ENCODE data around the gene HLA-E.
A peak's percentile ranks its signal among the peaks of the same experiment; 100 is the strongest.
"Not testable (repeated sequence)": the region's sequence is repeated elsewhere in the genome, so short reads cannot be mapped to it uniquely, and the experiment has no call there.

Gene HLA-E

DNA sequence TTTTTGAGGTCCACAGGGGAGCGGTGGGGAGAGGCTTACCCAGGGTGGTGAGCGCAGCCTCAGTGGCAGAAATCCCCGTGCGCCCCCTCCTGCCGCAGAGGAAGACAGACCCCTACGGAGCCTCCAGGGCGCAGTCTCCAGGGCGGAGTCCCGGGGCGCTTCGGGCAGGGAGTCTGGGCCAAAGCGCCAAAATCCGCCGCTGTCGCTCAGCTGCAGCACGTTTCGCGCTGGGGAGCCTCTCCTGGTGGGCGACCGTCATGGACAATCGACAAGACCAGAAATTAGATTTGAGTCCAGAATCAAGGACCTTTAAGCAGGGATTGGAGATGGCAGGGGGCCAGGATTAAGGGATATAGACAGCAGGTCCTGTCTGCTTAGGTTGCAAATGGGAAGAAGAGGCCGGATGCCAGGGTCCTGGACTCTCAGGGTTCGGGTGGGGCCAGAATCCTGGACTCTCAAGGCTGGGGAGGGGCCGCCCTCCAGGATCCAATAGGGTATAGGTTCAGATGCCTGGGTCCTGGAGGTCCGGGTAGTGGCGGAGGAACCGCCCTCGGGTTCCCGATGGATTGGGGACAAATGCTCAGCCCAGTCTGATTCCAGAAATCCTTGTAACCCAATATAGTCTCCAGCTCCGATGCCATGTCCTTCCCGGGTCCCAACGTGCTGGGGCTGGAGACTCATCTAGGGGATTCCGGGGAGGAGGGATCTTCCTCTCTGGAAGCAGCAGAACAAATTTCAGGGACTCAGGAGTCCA, 7.9 kb upstream of the HLA-E start:
- DNase-seq (ENCODE audit: low read depth): no peak

DNA sequence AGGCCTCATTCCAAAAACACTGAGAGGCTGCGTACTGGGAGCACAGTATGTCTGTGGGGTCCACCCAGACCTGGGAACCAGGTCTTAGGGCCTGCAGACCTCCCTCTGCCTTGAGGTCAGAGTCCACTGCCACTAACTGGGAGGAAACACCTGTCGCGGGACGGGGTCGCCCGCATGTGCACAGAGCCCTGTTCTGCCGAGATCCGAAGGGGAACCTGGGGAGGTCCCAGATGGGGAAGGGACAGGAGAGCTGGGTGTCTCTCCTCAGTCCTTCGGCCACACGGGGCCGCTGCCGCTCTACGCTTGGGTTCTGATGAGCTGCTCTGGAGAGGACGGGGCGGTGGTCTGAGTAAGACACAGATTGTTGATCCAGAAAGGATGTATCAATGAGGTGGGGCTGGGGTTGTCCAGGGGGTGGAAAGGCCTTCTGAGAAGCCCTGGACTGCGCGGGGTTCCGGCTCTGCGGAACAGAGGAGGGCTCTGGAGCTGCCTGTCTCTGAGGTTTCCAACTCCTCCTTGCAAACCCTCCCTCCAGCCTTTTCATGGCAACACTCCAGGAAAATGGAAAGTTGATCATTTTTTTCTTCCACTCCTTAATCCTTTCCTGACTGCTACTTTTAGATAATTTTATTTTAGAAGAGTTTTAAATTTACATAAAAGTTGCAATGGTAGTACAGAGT, 7.2 kb upstream of the HLA-E start:
- DNase-seq (ENCODE audit: low read depth): not testable (repeated sequence)

DNA sequence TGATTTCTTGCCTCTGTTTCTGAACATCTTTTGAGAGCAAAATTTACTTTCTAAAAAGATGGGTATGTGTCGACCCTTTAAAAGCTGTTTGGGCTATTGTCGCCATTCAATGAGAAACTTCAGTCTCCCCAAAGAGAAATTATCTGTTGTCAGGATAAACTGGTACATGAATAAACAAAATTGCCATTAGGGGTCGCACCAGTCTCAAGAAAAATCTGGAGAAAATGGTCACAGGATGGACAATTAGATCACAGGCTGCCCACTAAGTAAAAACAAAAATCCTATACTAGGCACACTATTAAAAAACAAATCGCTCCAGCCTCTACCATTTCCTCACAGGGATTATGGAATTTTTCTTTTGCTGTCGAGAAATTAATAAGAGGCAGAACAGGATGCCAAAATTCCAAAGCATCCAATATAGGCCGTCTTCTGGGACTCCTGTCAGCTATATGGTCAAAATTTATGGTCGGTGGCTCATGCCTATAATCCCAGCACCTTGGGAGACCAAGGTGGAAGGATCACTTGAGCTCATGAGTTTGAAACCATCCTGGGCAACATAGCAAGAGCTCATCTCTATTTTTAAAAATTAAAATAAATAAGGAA, 5.5 kb upstream of the HLA-E start:
- DNase-seq (ENCODE audit: low read depth): peak; percentile 20

DNA sequence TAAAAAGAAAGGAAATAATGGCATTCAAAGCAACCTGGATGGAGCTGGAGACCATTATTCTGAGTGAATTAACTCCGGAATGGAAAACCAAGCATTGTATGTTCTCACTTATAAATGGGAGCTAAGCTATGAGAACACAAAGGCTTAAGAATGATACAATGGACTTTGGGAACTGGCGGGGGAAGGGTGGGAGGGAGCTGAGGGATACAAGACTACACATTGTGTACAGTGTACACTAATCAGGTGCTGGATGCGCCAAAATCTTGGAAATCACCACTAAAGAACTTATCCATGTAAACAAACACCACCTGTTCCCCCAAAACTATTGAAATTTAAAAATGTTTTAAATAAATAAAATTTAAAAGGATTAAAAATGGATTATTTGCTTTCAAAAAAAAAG, 4.1 kb upstream of the HLA-E start:
- no peak for DNase-seq (ENCODE audit: low read depth)

DNA sequence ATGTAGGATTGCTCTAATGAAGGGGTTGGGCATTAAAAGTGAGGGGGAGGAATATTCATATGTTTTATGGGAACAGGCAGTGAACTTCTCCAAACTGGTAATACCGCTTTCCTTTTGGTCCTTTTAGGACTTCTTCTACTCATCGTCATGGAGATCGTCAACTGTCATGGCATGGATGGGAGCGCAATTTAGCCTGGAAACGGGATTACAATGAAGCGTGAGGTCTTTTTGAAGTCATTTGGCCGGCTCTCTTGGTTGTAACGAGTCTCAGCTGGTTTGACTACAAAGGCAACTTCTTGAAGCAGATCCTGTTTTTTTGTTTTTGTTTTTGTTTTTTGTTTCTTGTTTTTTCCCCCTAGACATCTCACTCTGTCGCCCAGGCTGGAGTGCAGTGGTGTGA, 1.4 kb upstream of the HLA-E start:
- DNase-seq (ENCODE audit: low read depth): no peak

DNA sequence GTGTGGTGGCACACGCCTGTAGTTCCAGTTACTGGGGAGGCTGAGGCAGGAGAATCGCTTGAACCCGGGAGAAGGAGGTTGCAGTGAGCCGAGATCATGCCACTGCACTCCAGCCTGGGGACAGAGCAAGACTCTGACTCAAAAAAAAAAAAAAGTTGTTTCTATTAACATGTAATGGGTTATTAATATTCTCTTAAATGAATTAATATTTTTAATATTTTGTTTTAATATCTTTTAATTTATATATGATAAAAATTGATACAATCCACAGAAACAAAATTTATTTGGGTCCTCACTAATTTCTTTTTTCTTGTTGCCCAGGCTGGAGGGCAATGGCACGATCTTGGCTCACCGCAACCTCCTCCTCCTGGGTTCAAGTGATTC, 620 bp upstream of the HLA-E start:
- DNase-seq (ENCODE audit: low read depth): not testable (repeated sequence)

DNA sequence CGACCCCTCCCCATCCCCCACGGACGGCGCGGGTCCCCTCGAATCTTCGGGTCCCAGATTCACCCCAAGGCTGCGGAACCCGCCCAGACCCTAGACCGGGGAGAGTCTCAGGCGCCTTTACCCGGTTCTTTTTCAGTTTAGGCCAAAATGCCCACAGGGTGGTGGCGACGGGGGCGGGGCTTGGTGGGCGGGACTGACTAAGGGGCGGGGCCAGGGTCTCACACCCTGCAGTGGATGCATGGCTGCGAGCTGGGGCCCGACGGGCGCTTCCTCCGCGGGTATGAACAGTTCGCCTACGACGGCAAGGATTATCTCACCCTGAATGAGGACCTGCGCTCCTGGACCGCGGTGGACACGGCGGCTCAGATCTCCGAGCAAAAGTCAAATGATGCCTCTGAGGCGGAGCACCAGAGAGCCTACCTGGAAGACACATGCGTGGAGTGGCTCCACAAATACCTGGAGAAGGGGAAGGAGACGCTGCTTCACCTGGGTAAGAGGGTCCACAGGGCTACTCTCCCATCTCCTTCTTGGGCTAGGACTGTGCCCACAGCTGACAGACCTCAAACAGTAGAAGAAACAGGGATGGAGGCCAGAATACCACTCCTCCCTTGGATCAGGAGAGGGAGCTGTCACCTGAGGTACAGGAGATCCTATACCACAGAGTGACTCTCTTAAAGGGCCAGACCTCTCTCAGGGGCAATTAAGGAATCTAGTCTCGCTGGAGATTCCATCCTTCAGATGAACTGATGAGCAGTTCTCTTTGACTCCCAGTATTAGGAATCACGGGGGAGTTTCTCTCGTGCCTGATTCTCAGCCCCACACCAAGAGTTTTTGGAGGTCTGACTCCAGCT, 942 bp downstream of the HLA-E start:
- DNase-seq (ENCODE audit: low read depth): no peak

DNA sequence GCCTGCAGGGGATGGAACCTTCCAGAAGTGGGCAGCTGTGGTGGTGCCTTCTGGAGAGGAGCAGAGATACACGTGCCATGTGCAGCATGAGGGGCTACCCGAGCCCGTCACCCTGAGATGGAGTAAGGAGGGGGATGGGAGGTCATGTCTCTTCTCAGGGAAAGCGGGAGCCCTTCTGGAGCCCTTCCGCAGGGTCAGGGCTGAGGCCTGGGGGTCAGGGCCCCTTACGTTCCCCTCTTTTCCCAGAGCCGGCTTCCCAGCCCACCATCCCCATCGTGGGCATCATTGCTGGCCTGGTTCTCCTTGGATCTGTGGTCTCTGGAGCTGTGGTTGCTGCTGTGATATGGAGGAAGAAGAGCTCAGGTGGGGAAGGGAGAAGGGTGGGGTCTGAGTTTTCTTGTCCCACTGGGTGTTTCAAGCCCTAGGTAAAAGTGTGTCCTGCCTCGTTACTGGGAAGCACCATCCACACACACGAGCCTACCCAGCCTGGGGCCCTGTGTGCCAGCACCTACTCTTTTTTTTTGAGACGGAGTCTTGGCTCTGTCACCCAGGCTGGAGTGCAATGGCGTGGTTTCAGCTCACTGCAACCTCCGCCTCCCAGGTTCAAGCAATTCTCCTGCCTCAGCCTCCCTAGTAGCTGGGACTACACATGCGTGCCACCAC, 2.1 kb downstream of the HLA-E start:
- DNase-seq (ENCODE audit: low read depth): not testable (repeated sequence)

DNA sequence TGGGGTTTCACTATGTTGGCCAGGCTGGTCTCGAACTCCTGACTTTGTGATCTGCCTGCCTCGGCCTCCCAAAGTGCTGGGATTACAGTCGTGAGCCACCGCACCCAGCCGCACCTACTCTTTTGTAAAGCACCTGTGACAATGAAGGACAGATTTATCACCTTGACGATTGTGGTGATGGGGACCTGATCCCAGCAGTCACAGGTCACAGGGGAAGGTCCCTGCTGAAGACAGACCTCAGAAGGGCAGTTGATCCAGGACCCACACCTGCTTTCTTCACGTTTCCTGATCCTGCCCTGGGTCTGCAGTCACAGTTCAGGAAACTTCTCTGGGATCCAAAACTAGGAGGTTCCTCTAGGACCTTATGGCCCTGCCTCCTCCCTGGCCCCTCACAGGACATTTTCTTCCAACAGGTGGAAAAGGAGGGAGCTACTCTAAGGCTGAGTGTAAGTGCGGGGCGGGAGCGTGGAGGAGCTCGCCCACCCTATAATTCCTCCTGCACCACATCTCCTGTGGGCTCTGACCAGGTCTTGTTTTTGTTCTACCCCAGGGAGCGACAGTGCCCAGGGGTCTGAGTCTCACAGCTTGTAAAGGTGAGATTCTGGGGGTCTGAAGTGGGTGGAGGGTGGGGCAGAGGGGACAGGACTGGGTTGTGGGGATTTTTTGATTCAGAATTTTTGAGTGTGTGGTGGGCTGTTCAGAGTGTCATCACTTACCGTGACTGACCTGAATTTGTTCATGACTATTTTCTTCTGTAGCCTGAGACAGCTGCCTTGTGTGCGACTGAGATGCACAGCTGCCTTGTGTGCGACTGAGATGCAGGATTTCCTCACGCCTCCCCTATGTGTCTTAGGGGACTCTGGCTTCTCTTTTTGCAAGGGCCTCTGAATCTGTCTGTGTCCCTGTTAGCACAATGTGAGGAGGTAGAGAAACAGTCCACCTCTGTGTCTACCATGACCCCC, 3.0 kb downstream of the HLA-E start:
- DNase-seq (ENCODE audit: low read depth): no peak

DNA sequence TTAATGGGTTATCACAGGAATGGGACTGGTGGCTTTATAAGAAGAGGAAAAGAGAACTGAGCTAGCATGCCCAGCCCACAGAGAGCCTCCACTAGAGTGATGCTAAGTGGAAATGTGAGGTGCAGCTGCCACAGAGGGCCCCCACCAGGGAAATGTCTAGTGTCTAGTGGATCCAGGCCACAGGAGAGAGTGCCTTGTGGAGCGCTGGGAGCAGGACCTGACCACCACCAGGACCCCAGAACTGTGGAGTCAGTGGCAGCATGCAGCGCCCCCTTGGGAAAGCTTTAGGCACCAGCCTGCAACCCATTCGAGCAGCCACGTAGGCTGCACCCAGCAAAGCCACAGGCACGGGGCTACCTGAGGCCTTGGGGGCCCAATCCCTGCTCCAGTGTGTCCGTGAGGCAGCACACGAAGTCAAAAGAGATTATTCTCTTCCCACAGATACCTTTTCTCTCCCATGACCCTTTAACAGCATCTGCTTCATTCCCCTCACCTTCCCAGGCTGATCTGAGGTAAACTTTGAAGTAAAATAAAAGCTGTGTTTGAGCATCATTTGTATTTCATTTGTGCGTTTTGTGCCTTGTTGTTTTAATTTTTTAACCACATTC, 4.4 kb downstream of the HLA-E start:
- no peak for DNase-seq (ENCODE audit: low read depth)

DNA sequence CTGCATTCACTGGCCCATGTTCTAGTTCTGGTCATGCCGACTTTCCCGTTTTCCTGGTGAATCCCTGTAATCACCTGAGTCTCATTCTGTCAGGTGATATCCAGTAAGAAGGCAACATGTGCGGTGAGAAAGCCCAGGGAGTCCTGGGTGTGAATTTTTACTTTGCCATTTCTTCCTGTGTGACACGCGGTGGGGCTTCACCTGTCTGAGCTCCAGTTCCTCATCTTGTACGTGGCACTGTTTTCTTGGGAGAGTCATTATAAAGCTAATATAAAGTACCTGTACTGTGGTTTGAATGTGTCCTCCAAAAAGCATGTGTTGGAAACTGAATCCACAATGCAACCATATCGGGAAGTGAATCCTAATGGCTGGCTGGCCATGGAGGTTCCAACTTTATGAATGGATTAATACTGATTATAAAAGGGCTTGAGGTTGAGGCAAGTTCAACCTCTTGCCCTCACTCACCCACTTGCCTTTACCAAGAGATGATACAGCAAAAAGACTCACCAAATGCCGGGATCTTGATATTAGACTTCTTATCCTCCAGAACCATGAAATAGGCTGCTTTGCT, 5.1 kb downstream of the HLA-E start:
- DNase-seq (ENCODE audit: low read depth): no peak

DNA sequence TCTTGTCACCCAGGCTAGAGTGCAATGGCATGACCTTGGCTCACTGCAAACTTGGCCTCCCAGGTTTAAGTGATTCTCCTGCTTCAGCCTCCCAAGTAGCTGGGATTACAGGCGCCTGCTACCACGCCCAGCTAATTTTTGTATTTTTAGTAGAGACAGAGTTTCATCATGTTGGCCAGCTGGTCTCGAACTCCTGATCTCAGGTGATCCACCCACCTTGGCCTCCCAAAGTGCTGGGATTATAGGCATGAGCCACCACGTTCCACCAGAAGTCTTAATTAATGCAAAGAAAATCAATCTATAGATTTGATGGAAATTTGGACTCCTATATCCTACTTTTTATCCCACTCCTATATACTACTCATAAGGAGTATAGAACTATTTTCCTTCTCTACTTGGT, 5.8 kb downstream of the HLA-E start:
- not testable (repeated sequence) for DNase-seq (ENCODE audit: low read depth)

DNA sequence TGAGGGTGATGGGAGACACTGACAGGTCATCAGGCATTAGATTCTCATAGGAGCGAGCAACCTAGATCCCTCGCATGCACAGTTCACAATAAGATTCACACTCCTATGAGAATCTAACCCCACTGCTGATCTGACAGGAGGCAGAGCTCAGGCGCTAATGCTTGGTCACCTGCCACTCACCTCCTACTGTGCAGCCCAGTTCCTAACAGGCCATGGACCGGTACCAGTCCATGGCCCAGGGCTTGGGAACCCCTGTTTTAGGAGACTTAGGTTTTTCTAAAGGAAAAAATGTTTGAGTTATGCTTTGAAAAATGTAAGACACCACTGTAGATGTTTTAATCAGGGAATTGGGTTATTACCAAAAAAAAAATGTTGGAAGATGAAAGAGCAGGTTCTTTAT, 6.7 kb downstream of the HLA-E start:
- DNase-seq (ENCODE audit: low read depth): no peak

DNA sequence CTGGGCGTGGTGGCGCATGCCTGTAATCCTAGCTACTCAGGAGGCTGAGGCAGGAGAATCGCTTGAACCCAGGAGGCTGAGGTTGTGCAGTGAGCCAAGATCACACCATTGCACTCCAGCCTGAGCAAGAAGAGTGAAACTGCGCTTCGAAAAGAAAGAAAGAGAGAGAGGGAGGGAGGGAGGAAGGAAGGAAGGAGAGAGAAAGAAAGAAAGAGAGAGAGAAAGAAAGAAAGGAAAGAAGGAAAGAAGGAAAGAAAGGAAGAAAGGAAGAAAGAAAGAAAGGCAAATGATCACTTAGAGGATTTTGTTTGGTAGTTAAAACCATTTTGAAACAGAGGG, 7.9 kb downstream of the HLA-E start:
- DNase-seq (ENCODE audit: low read depth): not testable (repeated sequence)

DNA sequence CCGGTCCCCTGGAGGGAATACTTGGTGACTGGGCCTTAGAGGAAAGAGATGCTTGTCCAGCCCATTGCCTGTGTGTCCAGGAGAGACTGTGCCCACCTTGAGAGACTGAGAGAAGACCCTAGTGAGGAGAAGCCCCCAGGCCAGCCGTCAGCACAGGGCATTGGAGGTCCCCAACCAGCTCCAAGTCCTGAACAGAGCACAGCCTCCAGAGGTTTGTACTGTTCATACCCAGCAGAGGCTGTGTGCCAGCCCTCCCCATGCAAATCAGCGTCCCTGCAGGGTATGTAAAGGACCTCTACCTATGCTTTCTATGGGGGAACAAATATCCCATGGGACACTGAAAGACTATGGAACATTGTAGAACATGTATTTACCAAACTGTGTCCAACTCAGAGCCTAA, 8.4 kb downstream of the HLA-E start:
- no peak for DNase-seq (ENCODE audit: low read depth)

DNA sequence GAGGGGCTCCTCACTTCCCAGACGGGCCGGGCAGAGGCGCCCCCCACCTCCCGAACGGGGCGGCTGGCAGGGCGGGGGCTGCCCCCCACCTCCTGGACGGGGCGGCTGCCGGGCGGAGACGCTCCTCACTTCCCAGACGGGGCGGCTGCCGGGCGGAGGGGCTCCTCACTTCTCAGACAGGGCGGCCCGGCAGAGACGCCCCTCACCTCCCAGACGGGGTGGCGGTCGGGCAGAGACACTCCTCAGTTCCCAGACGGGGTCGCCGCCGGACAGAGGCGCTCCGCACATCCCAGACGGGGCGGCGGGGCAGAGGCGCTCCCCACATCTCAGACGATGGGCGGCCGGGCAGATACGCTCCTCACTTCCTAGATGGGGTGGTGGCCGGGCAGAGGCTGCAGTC, 9.4 kb downstream of the HLA-E start:
- not testable (repeated sequence) for DNase-seq (ENCODE audit: low read depth)

DNA sequence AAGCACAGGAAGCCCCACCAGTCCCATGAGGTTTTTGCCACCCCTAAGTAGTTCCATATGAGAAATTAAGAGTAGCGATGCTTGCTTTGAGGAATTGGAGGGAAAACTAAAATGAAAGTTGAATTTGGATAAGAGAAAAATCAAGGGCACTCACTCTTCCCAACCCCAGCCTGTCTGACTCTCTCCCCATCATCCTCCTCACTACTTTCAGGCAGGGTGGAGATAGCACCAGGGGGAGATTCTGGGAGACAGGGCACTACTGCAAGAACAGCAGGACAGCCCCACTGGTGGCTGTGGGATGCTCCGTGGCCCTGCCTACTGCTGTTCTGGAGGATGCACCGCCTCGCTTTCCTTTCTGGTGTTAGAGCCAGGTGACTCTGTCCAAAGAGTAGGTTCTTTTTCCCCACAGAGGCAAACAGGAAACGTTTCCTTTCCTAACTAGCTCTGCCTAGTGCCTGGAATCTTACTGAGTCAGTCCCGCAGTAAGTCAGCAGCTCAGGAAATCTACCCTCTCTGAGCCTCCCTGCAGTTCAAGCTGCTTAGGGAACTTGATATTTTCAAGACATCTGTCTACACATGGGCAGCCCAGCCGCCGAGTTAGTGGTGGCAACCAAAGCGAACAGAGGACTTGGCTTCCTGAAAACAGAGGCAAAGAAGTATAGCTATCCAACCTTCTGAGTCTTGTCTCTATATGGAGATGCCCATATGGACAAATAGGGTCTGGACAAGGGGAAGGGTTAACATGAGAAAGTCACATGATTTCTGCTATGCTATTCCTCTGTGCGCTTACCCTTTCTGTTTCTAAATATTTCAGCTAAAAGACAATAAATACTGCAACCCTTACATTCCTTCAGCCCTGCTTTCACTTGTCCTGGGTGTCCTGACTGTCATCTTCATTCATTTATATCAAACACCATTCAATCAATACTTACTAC, 11.4 kb downstream of the HLA-E start:
- DNase-seq (ENCODE audit: low read depth): no peak

DNA sequence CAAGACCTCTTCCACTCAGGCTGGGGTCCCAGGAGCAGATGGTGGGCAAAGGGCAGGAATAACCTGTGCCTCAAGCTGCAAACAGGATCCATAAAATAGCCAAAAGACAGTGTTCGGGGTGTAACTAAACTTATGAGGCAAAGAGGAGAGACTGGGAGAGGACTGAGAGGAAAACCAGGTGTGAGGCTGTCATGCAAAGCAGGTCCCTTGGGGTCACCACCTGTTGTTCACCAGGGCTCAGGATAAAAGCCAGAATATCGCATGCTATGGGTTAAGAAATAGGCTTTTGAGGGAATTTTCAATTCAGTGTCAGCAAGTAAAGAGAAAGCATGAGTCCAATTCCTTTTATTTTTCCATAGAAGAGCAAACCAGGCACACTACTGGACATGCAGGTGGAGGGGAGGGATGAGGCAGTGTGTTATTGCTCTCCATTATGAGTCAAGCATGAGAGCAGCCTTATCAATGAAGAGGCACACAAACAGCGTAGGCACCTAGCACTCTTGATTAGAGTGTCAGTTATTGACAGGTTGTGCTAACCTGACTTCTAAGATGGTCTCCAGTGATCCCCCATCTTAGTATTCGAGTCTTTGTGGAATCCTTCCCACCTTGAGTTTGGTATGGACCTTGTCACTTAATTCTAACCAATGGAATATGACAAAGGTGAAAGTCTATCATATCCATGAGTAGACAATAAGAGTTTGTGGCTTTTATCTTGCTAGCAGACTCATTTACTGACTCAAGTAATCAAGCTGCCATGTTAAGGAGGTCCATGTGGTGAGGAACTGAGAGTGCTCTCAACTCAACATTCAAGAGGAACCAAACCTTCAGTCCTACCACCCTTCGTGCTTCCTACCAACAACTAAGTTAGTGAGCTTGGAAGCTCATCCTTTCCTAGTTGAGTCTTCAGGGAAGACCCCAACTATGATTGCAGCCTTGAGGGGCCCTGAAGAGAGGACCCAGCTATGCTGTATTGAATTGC, 18.8 kb downstream of the HLA-E start:
- no peak for DNase-seq (ENCODE audit: low read depth)
